Measurements from ENCODE around the gene ZNF433.
A peak's percentile ranks its signal among the peaks of the same experiment; 100 is the strongest.

Gene ZNF433

GRCh38 chr19:12064590-12065538, 29.4 kb upstream of the ZNF433 start, which contains the start of gene ZNF844:
TSS of gene ZNF844 (plus strand) at chr19:12064731. CDS start at chr19:12064874, 143 bp downstream.
- no peak for TF ChIP-seq CTCF (IDR thresholded peaks at IDR 0.05)
- H3K9me3 ChIP-seq, result peaks cover 3 to 45% (median 21%) of the 10 kb centered on the region in 3 donors
- H3K4me3 ChIP-seq, result peak within 1 kb of the TSS; percentile 88 to 93
- peak; percentile 99 for DNase-seq
- H3K27ac ChIP-seq, result peak within 1 kb of the TSS; percentile 95 to 99
- intact Hi-C loops (cut with DNase I; ENCODE audit: low total_unique reads), result loop anchor here (5.0 kb wide), 1 partner anchor 77 kb away; the partner anchor contains the start of gene ZNF20
- H3K4me1 ChIP-seq, result peaks cover 0 to 17% (median 9%) of the 10 kb centered on the region in 4 donors
- H3K36me3 ChIP-seq, result peaks cover 12 to 41% (median 23%) of the 10 kb centered on the region in 3 donors
- no peaks in the 10 kb centered on the region for H3K27me3 ChIP-seq

- Histone ChIP-seq H3K27me3 (no peaks in the 10 kb centered on the region), H3K4me1 (peaks cover 0 to 18% (median 13%) of the 10 kb centered on the region in 4 donors), H3K9me3 (no peaks in the 10 kb centered on the region), H3K27ac (no peak overlapping the region), H3K36me3 (no peaks in the 10 kb centered on the region), H3K4me3 (no peak overlapping the region)
- no peak for TF ChIP-seq CTCF (IDR thresholded peaks at IDR 0.05)
- DNase-seq, result no peak
- intact Hi-C loops (cut with DNase I; ENCODE audit: low total_unique reads), result no loop called here
Observed at GRCh38 chr19:12055784-12056183, 20.3 kb upstream of the ZNF433 start.

GRCh38 chr19:12052497-12053169, 17.2 kb upstream of the ZNF433 start, which contains the start of gene ZNF878:
TSS of gene ZNF878 (minus strand) at chr19:12052961. CDS start at chr19:12052801, 160 bp downstream.
- Histone ChIP-seq H3K9me3 (no peaks in the 10 kb centered on the region), H3K27ac (peak within 1 kb of the TSS; percentile 61 to 72), H3K4me1 (peaks cover 0 to 13% (median 8%) of the 10 kb centered on the region in 4 donors), H3K4me3 (peak within 1 kb of the TSS; percentile 56 to 66), H3K27me3 (no peaks in the 10 kb centered on the region), H3K36me3 (no peaks in the 10 kb centered on the region)
- peak; percentile 91 to 93 for DNase-seq
- intact Hi-C loops (cut with DNase I; ENCODE audit: low total_unique reads), result no loop called here
- peak in 1 of 2 experiments; percentile 7 for TF ChIP-seq CTCF (IDR thresholded peaks at IDR 0.05)

- TF ChIP-seq CTCF (IDR thresholded peaks at IDR 0.05), result no peak
- peaks cover 0 to 13% (median 8%) of the 10 kb centered on the region in 4 donors for H3K4me1 ChIP-seq
- no peaks in the 10 kb centered on the region for H3K9me3 ChIP-seq
- H3K27ac ChIP-seq, result peak overlapping the region; percentile 61 to 72
- H3K4me3 ChIP-seq, result peak overlapping the region; percentile 56 to 66
- no peak for DNase-seq
- intact Hi-C loops (cut with DNase I; ENCODE audit: low total_unique reads), result no loop called here
- no peaks in the 10 kb centered on the region for H3K36me3 ChIP-seq
- H3K27me3 ChIP-seq, result no peaks in the 10 kb centered on the region
Observed at GRCh38 chr19:12052091-12052496, 16.6 kb upstream of the ZNF433 start.

GRCh38 chr19:12047868-12048267, 12.4 kb upstream of the ZNF433 start:
- H3K9me3 ChIP-seq, result peaks cover 0 to 17% (median 13%) of the 10 kb centered on the region in 3 donors
- no peak for DNase-seq
- no peaks in the 10 kb centered on the region for H3K27me3 ChIP-seq
- TF ChIP-seq CTCF (IDR thresholded peaks at IDR 0.05), result no peak
- no peak overlapping the region for H3K4me3 ChIP-seq
- peaks cover 0 to 14% (median 0%) of the 10 kb centered on the region in 3 donors for H3K36me3 ChIP-seq
- no peak overlapping the region for H3K27ac ChIP-seq
- intact Hi-C loops (cut with DNase I; ENCODE audit: low total_unique reads), result no loop called here
- peaks cover 0 to 8% (median 8%) of the 10 kb centered on the region in 4 donors for H3K4me1 ChIP-seq
